ENCODE measurements around the gene ABI3.

The ABI3 gene

GRCh38 chr17:49197346-49197998, 13.0 kb upstream of the ABI3 start:
- DNase-seq (ENCODE audit: low read depth, low spot score): no peak

GRCh38 chr17:49198211-49198610, 12.3 kb upstream of the ABI3 start:
- DNase-seq (ENCODE audit: low read depth, low spot score): no peak

- DNase-seq (ENCODE audit: low read depth, low spot score): no peak
Observed at GRCh38 chr17:49200423-49201083, 10.0 kb upstream of the ABI3 start.

- no peak for DNase-seq (ENCODE audit: low read depth, low spot score)
Observed at GRCh38 chr17:49201481-49201927, 9.0 kb upstream of the ABI3 start.

GRCh38 chr17:49203796-49204195, 6.7 kb upstream of the ABI3 start:
- no peak for DNase-seq (ENCODE audit: low read depth, low spot score)

GRCh38 chr17:49204516-49204915, 6.0 kb upstream of the ABI3 start:
- DNase-seq (ENCODE audit: low read depth, low spot score): no peak

- no peak for DNase-seq (ENCODE audit: low read depth, low spot score)
Observed at GRCh38 chr17:49209061-49209571, 1.4 kb upstream of the ABI3 start.

GRCh38 chr17:49213399-49213798, 2.9 kb downstream of the ABI3 start:
- no peak for DNase-seq (ENCODE audit: low read depth, low spot score)

- DNase-seq (ENCODE audit: low read depth, low spot score): no peak
Observed at GRCh38 chr17:49213847-49214246, 3.3 kb downstream of the ABI3 start.

GRCh38 chr17:49214676-49215360, 4.3 kb downstream of the ABI3 start:
- no peak for DNase-seq (ENCODE audit: low read depth, low spot score)

GRCh38 chr17:49216482-49216881, 6.0 kb downstream of the ABI3 start:
- no peak for DNase-seq (ENCODE audit: low read depth, low spot score)

- DNase-seq (ENCODE audit: low read depth, low spot score): no peak
Observed at GRCh38 chr17:49216953-49217650, 6.6 kb downstream of the ABI3 start.

GRCh38 chr17:49217651-49218413, 7.3 kb downstream of the ABI3 start:
- DNase-seq (ENCODE audit: low read depth, low spot score): no peak

- DNase-seq (ENCODE audit: low read depth, low spot score): no peak
Observed at GRCh38 chr17:49218941-49219913, 8.7 kb downstream of the ABI3 start.

- no peak for DNase-seq (ENCODE audit: low read depth, low spot score)
Observed at GRCh38 chr17:49219987-49220386, 9.5 kb downstream of the ABI3 start.

- DNase-seq (ENCODE audit: low read depth, low spot score): no peak
Observed at GRCh38 chr17:49223168-49223516, 12.6 kb downstream of the ABI3 start.

- DNase-seq (ENCODE audit: low read depth, low spot score): no peak
Observed at GRCh38 chr17:49223517-49224197, 13.2 kb downstream of the ABI3 start.

- DNase-seq (ENCODE audit: low read depth, low spot score): no peak
Observed at GRCh38 chr17:49224198-49224996, 13.9 kb downstream of the ABI3 start.

- no peak for DNase-seq (ENCODE audit: low read depth, low spot score)
Observed at GRCh38 chr17:49224997-49225337, 14.5 kb downstream of the ABI3 start.
